Right atrium auricular region (tissue), 2 donors: ENCODE data around the gene BICDL2. TPM values are rescaled to one million over a fixed set of nuclear protein-coding genes. Genes with fewer than 3 reads are reported as not detected.
A peak's percentile ranks its signal among the peaks of the same experiment; 100 is the strongest.

ENCODE experiments used
- DNase-seq: peaks from one replicate; pipeline ENCODE4 v3.0.0-alpha.2; 2019; ENCODE audit warnings: low spot score
- H3K27ac ChIP-seq, 2 donors: fragments of 200-600 bp; sonication (generic); 1 replicate in 1 of 2; 2 replicates in 1 of 2; pipeline ENCODE4 v1.5.1; 2016 to 2019
- H3K27me3 ChIP-seq, 2 donors: fragments of 200-600 bp; sonication (generic); one replicate each; pipeline versions ENCODE4 v1.5.1 to v1.6.0; 2017 to 2019
- H3K36me3 ChIP-seq: fragments of 200-600 bp; sonication (generic); one replicate; pipeline ENCODE4 v1.5.1; 2016
- H3K4me1 ChIP-seq, 2 donors: fragments of 200-600 bp; sonication (generic); one replicate each; pipeline versions ENCODE4 v1.5.1 to v1.6.0; 2017 to 2019
- H3K4me3 ChIP-seq, 2 donors: fragments of 200-600 bp; sonication (generic); 1 replicate in 1 of 2; 2 replicates in 1 of 2; pipeline ENCODE4 v1.5.1; 2017 to 2019; ENCODE audit warnings: mild to moderate bottlenecking in 1 of 2, moderate library complexity in 1 of 2
- H3K9me3 ChIP-seq, 2 donors: fragments of 200-600 bp; sonication (generic); one replicate each; pipeline ENCODE4 v1.5.1; 2019
- total RNA-seq, 2 donors: library from RNA; depleted of rRNA; stranded (reverse); fragments of >200 nt; gene quantifications; one replicate each; pipeline ENCODE4 v1.1.0, GENCODE V29; 2016
- TF ChIP-seq, protein P1 (sequence below), 2 donors: fragments of 200-600 bp; sonication (generic); IDR thresholded peaks; one replicate each; pipeline ENCODE4 v1.5.1; 2019; ENCODE audit warnings: antibody characterized with exemption in 2 of 2

BICDL2 gene
- total RNA-seq, 2 donors from 2014 or later, result 0.28 TPM; not detected in 1

DNA sequence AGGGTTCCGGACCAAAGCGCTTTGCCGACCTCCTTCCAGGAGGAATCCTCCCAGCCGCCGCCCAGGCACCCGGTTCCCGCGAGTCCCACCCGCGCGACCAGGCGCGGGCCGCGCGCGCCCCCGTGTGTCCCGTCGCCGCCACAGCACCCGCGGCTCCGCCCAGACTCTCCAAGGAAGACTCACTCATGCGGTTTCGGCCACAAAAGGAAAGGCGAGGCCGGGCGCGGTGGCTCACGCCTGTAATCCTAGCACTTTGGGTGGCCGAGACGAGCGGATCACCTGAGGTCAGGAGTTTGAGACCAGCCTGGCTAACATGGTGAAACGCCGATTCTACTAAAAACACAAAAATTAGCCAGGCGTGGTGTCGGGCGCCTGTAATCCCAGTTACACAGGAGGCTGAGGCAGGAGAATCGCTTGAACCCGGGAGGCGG is 53.0 kb downstream of the BICDL2 start:
- TF ChIP-seq, protein P1, sequence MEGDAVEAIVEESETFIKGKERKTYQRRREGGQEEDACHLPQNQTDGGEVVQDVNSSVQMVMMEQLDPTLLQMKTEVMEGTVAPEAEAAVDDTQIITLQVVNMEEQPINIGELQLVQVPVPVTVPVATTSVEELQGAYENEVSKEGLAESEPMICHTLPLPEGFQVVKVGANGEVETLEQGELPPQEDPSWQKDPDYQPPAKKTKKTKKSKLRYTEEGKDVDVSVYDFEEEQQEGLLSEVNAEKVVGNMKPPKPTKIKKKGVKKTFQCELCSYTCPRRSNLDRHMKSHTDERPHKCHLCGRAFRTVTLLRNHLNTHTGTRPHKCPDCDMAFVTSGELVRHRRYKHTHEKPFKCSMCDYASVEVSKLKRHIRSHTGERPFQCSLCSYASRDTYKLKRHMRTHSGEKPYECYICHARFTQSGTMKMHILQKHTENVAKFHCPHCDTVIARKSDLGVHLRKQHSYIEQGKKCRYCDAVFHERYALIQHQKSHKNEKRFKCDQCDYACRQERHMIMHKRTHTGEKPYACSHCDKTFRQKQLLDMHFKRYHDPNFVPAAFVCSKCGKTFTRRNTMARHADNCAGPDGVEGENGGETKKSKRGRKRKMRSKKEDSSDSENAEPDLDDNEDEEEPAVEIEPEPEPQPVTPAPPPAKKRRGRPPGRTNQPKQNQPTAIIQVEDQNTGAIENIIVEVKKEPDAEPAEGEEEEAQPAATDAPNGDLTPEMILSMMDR (IDR thresholded peaks at IDR 0.05), result peak; percentile 98
- peak; percentile 88 for DNase-seq
- Histone ChIP-seq H3K9me3 (no peaks in the 10 kb centered on the region), H3K27me3 (no peaks in the 10 kb centered on the region), H3K4me3 (peak overlapping the region in 1 of 2 donors; percentile 31), H3K36me3 (no peaks in the 10 kb centered on the region), H3K27ac (peak overlapping the region in 1 of 2 donors; percentile 11), H3K4me1 (peaks cover 0 to 51% of the 10 kb centered on the region in 2 donors)

DNA sequence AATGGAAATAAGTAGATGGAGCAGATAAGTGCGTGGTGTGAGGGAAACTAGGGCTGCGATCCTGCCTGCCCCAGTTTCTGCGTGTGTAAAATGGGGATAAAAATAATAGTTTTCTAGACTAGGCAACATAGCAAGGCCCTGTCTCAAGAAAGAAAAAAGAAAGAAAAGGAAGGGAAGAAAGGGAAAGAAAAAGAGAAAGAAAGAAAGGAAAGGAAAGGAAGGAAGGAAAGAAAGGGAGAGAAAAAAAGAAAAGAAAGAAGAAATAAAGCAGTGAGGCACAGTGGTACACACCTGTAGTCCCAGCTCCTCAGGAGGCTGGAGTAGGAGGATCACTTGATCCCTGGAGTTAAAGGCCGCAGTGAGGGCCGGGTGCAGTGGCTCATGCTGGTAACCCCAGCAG is 54.3 kb downstream of the BICDL2 start:
- no peaks in the 10 kb centered on the region for H3K27me3 ChIP-seq
- H3K4me1 ChIP-seq, result peaks cover 0 to 51% of the 10 kb centered on the region in 2 donors
- H3K4me3 ChIP-seq, result no peak overlapping the region
- H3K36me3 ChIP-seq, result no peaks in the 10 kb centered on the region
- TF ChIP-seq, protein P1 (IDR thresholded peaks at IDR 0.05), result no peak
- no peaks in the 10 kb centered on the region for H3K9me3 ChIP-seq
- H3K27ac ChIP-seq, result no peak overlapping the region
- no peak for DNase-seq

DNA sequence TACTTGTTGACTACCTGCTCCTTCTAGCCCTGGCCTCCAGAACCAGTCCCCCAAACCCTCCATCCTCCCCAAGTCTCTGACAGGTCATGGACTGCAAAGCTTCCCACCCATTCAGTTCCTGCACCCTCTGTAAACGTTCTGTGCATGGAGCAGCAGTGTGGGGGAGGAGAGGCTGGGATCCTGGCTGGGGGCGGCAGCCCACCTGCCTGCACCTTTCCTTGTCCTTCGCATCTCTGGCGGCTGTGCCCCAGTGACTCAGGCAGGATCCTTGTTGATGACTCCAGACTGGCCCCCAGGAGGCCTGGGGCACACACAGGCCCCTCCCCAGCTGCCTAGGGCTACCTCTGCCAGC is 54.9 kb downstream of the BICDL2 start:
- no peaks in the 10 kb centered on the region for H3K27me3 ChIP-seq
- H3K4me1 ChIP-seq, result peaks cover 0 to 51% of the 10 kb centered on the region in 2 donors
- H3K36me3 ChIP-seq, result no peaks in the 10 kb centered on the region
- TF ChIP-seq, protein P1 (IDR thresholded peaks at IDR 0.05), result no peak
- H3K9me3 ChIP-seq, result no peaks in the 10 kb centered on the region
- DNase-seq, result no peak
- no peak overlapping the region for H3K27ac ChIP-seq
- no peak overlapping the region for H3K4me3 ChIP-seq

DNA sequence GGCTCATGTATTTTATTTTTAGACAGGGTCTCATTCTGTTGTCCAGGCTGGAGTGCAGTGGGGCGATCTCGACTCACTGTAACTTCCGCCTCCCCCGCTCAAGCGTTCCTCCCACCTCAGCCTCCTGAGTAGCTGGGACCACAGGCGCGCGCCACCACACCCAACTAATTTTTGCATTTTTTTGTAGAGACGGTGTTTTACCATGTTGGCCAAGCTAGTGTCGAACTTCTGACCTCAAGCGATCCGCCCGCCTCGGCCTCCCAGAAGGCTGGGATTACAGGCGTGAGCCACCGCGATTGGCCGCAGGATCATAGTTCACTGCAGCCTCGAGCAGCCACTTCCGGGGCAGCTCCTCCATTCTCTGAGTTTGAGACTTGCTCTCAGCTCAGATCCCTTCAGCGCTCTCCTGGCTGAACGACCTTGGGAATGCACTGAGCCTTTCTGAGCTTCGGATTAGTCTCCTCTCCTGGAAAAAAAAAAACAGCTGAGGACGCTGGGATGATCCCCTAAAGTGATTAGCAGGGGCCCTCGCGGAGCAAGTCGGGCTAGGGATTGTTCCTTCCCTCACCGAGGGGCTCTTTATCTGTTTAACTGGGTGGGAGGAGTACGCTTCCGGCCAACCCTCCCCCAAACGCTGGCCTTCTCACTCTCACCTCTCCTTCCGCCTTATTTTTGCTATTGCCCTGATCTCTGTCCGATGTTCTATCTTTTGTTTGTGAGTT is 55.4 kb downstream of the BICDL2 start:
- no peak for DNase-seq
- Histone ChIP-seq H3K27ac (no peak overlapping the region), H3K4me1 (peaks cover 0 to 47% of the 10 kb centered on the region in 2 donors), H3K36me3 (no peaks in the 10 kb centered on the region), H3K4me3 (peak overlapping the region in 1 of 2 donors; percentile 81), H3K27me3 (no peaks in the 10 kb centered on the region), H3K9me3 (no peaks in the 10 kb centered on the region)
- TF ChIP-seq, protein P1 (IDR thresholded peaks at IDR 0.05), result no peak

DNA sequence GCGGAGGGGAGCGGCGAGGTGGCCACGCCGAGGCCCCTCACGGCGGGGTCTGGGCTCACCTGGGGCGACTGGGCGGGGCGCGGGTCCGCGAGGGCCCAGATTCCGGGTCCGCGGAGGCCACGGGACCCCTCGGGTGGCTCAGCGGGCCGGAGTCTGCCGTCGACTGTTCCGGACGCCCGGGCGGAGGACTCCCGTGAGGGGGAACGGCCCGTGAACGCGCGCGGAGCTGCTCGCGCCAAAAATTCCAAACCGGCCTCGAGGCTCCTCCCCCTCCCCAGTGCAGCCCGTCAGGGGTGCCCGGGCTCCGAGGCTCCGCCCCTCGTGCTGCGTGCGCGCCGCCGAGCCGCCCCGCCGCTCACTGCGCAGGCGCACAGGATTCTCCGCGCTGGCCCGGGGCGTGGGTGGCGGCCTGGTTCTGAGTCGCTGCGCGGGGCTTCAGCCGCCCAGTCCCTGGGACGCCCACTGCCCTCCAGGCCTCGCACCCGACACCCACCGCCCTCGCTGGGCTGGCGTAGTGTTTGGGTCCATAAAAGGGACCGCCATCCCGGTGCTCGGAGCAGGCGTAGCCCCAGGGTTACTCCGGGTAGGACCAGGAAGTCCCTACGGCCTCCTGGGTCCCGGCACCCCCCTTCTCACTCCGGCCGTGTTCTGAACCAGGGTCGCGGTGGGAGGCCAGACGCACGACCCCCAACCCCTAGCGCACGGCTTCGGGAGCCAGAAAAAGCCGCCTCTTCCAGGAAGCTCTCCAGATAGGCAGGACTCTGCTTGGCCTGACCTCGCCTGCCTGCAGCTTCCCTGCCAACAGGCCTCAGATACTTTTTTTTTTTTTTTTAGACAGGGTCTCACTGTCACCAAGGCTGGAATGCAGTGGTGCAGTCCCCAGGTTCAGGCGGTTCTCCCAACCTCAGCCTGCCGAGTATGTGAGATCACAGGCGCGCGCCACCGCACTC is 56.2 kb downstream of the BICDL2 start, which contains the start of gene PKMYT1:
PKMYT1 (minus strand) TSS at position 220 of the 950 bp plus-strand sequence. CDS start 789 bp downstream, outside the sequence.
- H3K36me3 ChIP-seq, result no peaks in the 10 kb centered on the region
- TF ChIP-seq, protein P1 (IDR thresholded peaks at IDR 0.05), result no peak
- peak within 1 kb of the TSS; percentile 68 to 81 for H3K4me3 ChIP-seq
- H3K4me1 ChIP-seq, result peaks cover 0 to 38% of the 10 kb centered on the region in 2 donors
- no peaks in the 10 kb centered on the region for H3K9me3 ChIP-seq
- DNase-seq, result peak; percentile 81
- H3K27me3 ChIP-seq, result no peaks in the 10 kb centered on the region
- peak within 1 kb of the TSS; percentile 88 for H3K27ac ChIP-seq
